ENCODE measurements around the gene KDM2B. TPM values are rescaled to one million over a fixed set of nuclear protein-coding genes. Genes with fewer than 3 reads are reported as not detected.
"Not testable (repeated sequence)": the region's sequence is repeated elsewhere in the genome, so short reads cannot be mapped to it uniquely, and the experiment has no call there.

The KDM2B gene
- total RNA-seq, 2 experiments from 2014 or later, result 41.9 to 44.8 TPM

- Mint-ChIP-seq H3K4me3 (no peak overlapping the region), H3K4me1 (ENCODE audit: low read depth) (no peaks in the 10 kb centered on the region), H3K9me3 (no peaks in the 10 kb centered on the region), H3K27ac (no peak overlapping the region), H3K36me3 (no peaks in the 10 kb centered on the region), H3K27me3 (no peaks in the 10 kb centered on the region)
- intact Hi-C loops (cut with micrococcal nuclease), result no loop called here
- no peak for DNase-seq
- CTCF ChIA-PET, result interaction anchor here (1.6 kb wide), 1 partner anchor 9 kb away, joined by 4 read pairs; no protein-coding TSS in a partner anchor
- POLR2A ChIA-PET, result no interaction called here
Observed at GRCh38 chr12:121484967-121485366, 95.9 kb downstream of the KDM2B start.

GRCh38 chr12:121484564-121484963, 96.3 kb downstream of the KDM2B start:
- intact Hi-C loops (cut with micrococcal nuclease); H3K9me3 Mint-ChIP-seq; POLR2A ChIA-PET; H3K27me3 Mint-ChIP-seq; H3K36me3 Mint-ChIP-seq; H3K27ac Mint-ChIP-seq; H3K4me1 Mint-ChIP-seq (ENCODE audit: low read depth); H3K4me3 Mint-ChIP-seq; DNase-seq: not testable (repeated sequence)
- CTCF ChIA-PET, result interaction anchor here (1.6 kb wide), 1 partner anchor 10 kb away, joined by 4 read pairs; no protein-coding TSS in a partner anchor

DNA sequence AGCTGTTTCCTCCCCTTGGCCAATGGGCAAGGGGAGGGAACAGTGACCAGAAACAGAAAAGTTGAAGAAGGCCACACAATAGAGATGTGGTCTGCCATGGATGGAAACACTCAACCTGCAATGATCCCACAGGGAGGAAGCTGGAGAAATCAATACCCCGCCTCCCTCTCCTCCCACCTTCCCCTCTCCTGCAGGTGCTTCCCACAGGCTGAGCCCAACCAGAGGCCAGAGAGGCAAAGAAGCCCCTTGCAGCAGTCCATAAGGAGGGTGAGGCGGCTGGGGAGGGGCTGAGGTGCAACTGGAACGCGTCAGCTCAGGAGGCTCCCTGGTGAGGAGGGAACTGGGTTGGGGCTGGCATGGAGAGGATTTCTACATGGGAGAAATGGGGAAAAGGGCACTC, 96.9 kb downstream of the KDM2B start:
- intact Hi-C loops (cut with micrococcal nuclease), result no loop called here
- Mint-ChIP-seq H3K9me3 (no peaks in the 10 kb centered on the region), H3K4me3 (no peak overlapping the region), H3K36me3 (no peaks in the 10 kb centered on the region), H3K27me3 (no peaks in the 10 kb centered on the region), H3K27ac (no peak overlapping the region), H3K4me1 (ENCODE audit: low read depth) (no peaks in the 10 kb centered on the region)
- POLR2A ChIA-PET, result no interaction called here
- CTCF ChIA-PET, result interaction anchor here (1.6 kb wide), 1 partner anchor 10 kb away, joined by 4 read pairs; no protein-coding TSS in a partner anchor
- no peak for DNase-seq

DNA sequence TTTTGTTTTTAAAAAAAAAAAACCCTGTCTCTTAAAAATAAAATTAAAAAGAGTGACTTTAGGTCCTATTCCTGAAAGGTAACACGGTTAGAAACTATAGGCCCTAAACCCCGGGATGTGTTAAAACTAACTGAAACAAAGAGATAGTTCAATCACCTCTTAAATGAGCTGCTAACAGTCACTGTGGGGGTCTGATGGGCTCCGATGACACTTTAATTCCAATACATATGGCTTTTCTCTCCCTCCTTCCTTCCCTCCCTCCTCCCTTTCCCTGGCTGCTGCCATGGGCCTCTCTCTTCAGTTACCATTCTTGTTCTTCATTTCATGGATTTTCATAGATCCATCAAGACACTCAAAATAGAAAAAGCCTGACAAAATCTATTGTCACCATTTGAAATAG, 104.3 kb downstream of the KDM2B start:
- no peak overlapping the region for H3K27ac Mint-ChIP-seq

DNA sequence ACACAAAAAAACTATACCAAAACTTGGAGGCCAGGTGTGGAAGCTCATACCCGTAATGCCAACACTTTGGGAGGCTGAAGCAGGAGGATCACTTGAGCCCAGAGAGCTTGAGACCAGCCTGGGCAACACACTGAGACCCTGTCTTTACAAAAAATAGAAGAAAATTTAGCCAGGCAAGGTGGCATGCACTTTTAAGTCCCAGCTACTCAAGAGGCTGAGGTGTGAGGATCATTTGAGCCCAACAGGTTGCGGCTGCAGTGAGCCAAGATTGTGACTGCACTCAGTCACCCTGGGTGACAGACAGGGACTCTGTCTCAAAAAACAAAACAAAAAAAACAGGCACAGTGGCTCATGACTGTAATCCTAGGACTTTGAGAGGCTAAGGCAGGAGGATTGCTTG, 105.5 kb downstream of the KDM2B start:
- ChIA-PET CTCF (no interaction called here), POLR2A (no interaction called here)
- intact Hi-C loops (cut with micrococcal nuclease), result no loop called here
- no peaks in the 10 kb centered on the region for H3K36me3 Mint-ChIP-seq
- H3K4me3 Mint-ChIP-seq, result no peak overlapping the region
- DNase-seq, result no peak
- H3K4me1 Mint-ChIP-seq (ENCODE audit: low read depth), result no peaks in the 10 kb centered on the region
- H3K27me3 Mint-ChIP-seq, result no peaks in the 10 kb centered on the region
- H3K27ac Mint-ChIP-seq, result no peak overlapping the region
- H3K9me3 Mint-ChIP-seq, result no peaks in the 10 kb centered on the region

More for the DNA sequence above, 104.3 kb downstream of the KDM2B start:
- H3K4me3 Mint-ChIP-seq, result no peak overlapping the region
- no peaks in the 10 kb centered on the region for H3K4me1 Mint-ChIP-seq (ENCODE audit: low read depth)
- no peak for DNase-seq
- no peaks in the 10 kb centered on the region for H3K36me3 Mint-ChIP-seq
- intact Hi-C loops (cut with micrococcal nuclease), result no loop called here
- H3K9me3 Mint-ChIP-seq, result no peaks in the 10 kb centered on the region
- ChIA-PET POLR2A (no interaction called here), CTCF (interaction anchor here (0.6 to 1.1 kb wide), 4 partner anchors 14 to 33 kb away, joined by 3 read pairs; no protein-coding TSS in a partner anchor)
- H3K27me3 Mint-ChIP-seq, result no peaks in the 10 kb centered on the region

DNA sequence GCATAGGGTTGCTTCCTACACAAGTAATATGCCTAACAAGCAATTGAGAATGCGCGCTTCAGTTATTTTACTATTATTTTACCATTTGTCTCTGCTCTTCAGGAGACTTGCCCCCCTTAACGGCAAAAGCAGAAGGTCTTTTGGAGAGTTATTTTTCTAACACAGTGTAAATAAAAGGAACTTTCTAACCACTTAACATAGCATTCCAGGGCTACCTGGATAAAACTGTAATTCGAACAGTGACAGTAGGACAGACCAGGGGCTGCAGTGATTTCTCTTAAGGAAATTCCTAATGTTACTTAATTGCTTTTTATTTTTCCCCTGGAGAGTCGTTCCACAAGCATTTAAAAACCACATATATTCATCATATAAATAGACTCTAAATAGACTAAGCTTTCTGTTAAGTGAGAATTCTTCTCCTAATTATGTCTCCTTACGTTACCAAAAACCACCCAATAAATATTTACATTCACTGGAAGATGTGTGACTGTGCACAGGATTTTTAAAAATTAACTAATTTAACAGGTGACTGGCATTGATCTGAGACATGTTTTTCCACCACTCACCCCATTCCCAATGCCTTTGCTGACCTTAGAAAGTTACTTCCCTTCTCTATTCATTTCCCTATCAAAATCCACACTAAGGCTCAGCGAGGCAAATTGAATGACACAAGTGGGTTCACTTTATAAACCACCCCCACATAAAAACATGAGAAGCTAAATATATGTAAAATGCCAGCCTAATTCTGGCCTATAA, 108.5 kb downstream of the KDM2B start:
- DNase-seq, result no peak
- intact Hi-C loops (cut with micrococcal nuclease), result no loop called here
- no peaks in the 10 kb centered on the region for H3K36me3 Mint-ChIP-seq
- no peaks in the 10 kb centered on the region for H3K27me3 Mint-ChIP-seq
- no peaks in the 10 kb centered on the region for H3K9me3 Mint-ChIP-seq
- CTCF ChIA-PET, result interaction anchor here (0.6 to 1.1 kb wide), 2 partner anchors 27 to 1014 kb away, joined by 3 read pairs; no protein-coding TSS in a partner anchor
- no peak overlapping the region for H3K4me3 Mint-ChIP-seq
- H3K27ac Mint-ChIP-seq, result no peak overlapping the region
- POLR2A ChIA-PET, result no interaction called here
- no peaks in the 10 kb centered on the region for H3K4me1 Mint-ChIP-seq (ENCODE audit: low read depth)

DNA sequence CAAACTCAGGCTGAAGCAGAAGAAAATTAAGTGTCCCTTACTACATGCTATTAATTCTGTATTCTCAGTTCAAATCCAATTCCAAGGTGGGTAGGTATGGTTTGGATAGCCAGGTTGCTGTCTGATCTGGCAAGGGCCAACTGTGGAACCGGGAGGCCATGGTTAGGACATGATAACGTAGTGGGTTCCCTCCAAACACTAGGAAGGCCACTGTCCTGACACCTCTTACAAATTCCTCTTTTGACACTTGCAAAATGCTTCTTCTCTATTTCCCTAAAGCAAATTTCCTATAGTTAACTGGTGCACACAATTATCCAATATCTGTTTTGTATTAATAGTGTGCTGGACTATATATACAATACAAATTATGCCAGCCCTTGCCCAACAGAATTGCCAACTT, 110.1 kb downstream of the KDM2B start:
- no peaks in the 10 kb centered on the region for H3K27me3 Mint-ChIP-seq
- intact Hi-C loops (cut with micrococcal nuclease), result no loop called here
- H3K36me3 Mint-ChIP-seq, result no peaks in the 10 kb centered on the region
- H3K9me3 Mint-ChIP-seq, result no peaks in the 10 kb centered on the region
- H3K4me1 Mint-ChIP-seq (ENCODE audit: low read depth), result peaks cover 5% of the 10 kb centered on the region
- no peak for DNase-seq
- no peak overlapping the region for H3K27ac Mint-ChIP-seq
- CTCF ChIA-PET, result no interaction called here
- POLR2A ChIA-PET, result no interaction called here
- no peak overlapping the region for H3K4me3 Mint-ChIP-seq

DNA sequence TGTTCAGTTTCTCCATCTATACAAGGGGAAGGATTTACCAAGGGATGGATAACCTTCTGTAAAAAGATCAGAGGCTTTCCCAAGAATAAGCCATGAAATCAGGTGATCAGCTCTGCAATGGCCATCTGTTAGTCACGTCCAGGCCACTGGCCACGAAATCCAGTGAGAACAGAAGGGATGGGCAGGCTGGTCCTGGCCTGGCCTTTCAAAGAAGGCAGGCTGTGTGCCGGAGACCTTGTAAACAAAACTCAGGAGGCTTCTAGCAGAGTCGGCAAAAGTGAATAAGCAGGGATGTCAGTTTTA, 112.4 kb downstream of the KDM2B start:
- ChIA-PET CTCF (interaction anchor here (0.6 to 2.6 kb wide), 5 partner anchors 11 to 134 kb away, joined by 3 to 20 read pairs (median 4); no protein-coding TSS in a partner anchor), POLR2A (interaction anchor here (0.6 to 1.2 kb wide), 2 partner anchors 9 to 69 kb away, joined by 3 read pairs; no protein-coding TSS in a partner anchor)
- Mint-ChIP-seq H3K27ac (no peak overlapping the region), H3K27me3 (no peaks in the 10 kb centered on the region), H3K36me3 (no peaks in the 10 kb centered on the region), H3K9me3 (no peaks in the 10 kb centered on the region), H3K4me1 (ENCODE audit: low read depth) (peaks cover 19% of the 10 kb centered on the region), H3K4me3 (no peak overlapping the region)
- intact Hi-C loops (cut with micrococcal nuclease), result loop anchor here (10.0 kb wide), 1 partner anchor 316 kb away; no protein-coding TSS in a partner anchor
- no peak for DNase-seq

- DNase-seq, result no peak
- H3K36me3 Mint-ChIP-seq, result no peaks in the 10 kb centered on the region
- no peaks in the 10 kb centered on the region for H3K27me3 Mint-ChIP-seq
- no peaks in the 10 kb centered on the region for H3K9me3 Mint-ChIP-seq
- peaks cover 19% of the 10 kb centered on the region for H3K4me1 Mint-ChIP-seq (ENCODE audit: low read depth)
- POLR2A ChIA-PET, result interaction anchor here (1.2 kb wide), 1 partner anchor 70 kb away, joined by 3 read pairs; no protein-coding TSS in a partner anchor
- H3K27ac Mint-ChIP-seq, result no peak overlapping the region
- H3K4me3 Mint-ChIP-seq, result peak overlapping the region; percentile 37
- CTCF ChIA-PET, result interaction anchor here (0.6 to 2.6 kb wide), 5 partner anchors 12 to 133 kb away, joined by 3 to 20 read pairs (median 4); no protein-coding TSS in a partner anchor
- intact Hi-C loops (cut with micrococcal nuclease), result loop anchor here (2.0 to 10.0 kb wide), 2 partner anchors 67 to 317 kb away; partner anchors contain the start of gene RNF34
Observed at GRCh38 chr12:121467638-121468498, 113.0 kb downstream of the KDM2B start.

- DNase-seq, result peak; percentile 91
- CTCF ChIA-PET, result interaction anchor here (0.7 to 4.4 kb wide), 5 partner anchors 11 to 132 kb away, joined by 3 to 23 read pairs (median 4); no protein-coding TSS in a partner anchor
- Mint-ChIP-seq H3K27ac (peak overlapping the region; percentile 13), H3K4me3 (peak overlapping the region; percentile 29), H3K27me3 (no peaks in the 10 kb centered on the region), H3K4me1 (ENCODE audit: low read depth) (peaks cover 21% of the 10 kb centered on the region), H3K9me3 (no peaks in the 10 kb centered on the region), H3K36me3 (no peaks in the 10 kb centered on the region)
- POLR2A ChIA-PET, result interaction anchor here (1.2 kb wide), 1 partner anchor 71 kb away, joined by 3 read pairs; no protein-coding TSS in a partner anchor
- intact Hi-C loops (cut with micrococcal nuclease), result loop anchor here (2.0 to 10.0 kb wide), 2 partner anchors 66 to 318 kb away; partner anchors contain the start of gene RNF34
Observed at GRCh38 chr12:121466794-121467637, 113.8 kb downstream of the KDM2B start.
